OCI-LY3 (cell line): ENCODE measurements around the gene PRSS3.
A peak's percentile ranks its signal among the peaks of the same experiment; 100 is the strongest.

ENCODE experiments used
- H2AFZ ChIP-seq: fragments of 200-600, 300-600 bp; shearing (Covaris generic); 2 replicates; pipeline ENCODE4 v1.6.0; 2014; ENCODE audit warnings: antibody characterized with exemption, low read depth, low read length
- H3K27ac ChIP-seq: fragments of 200-600, 300-600 bp; sonication (generic); 2 replicates; pipeline ENCODE4 v1.5.1; 2014; ENCODE audit warnings: mild to moderate bottlenecking, low read length, moderate library complexity, mixed read lengths
- H3K27me3 ChIP-seq: fragments of 200-600, 300-600 bp; sonication (generic); 2 replicates; pipeline ENCODE4 v1.6.1; 2014; ENCODE audit warnings: low read depth, low read length, mixed read lengths
- H3K36me3 ChIP-seq: fragments of 200-600, 300-600 bp; sonication (generic); replicated peaks from 2 replicates; pipeline ENCODE3; 2014; ENCODE audit warnings: low read depth, low read length, mixed read lengths
- H3K4me1 ChIP-seq: fragments of 300-600, 200-600 bp; sonication (generic); 2 replicates; pipeline ENCODE4 v1.6.1; 2014; ENCODE audit warnings: low read length, mixed read lengths
- H3K4me2 ChIP-seq: fragments of 200-600, 300-600 bp; sonication (generic); 2 replicates; pipeline ENCODE4 v1.6.1; 2014; ENCODE audit warnings: low read length, mixed read lengths
- H3K4me3 ChIP-seq: fragments of 300-600, 200-600 bp; sonication (generic); 2 replicates; pipeline ENCODE4 v1.5.1; 2014; ENCODE audit warnings: antibody characterized with exemption, mild to moderate bottlenecking, low read length, moderate library complexity
- H3K79me2 ChIP-seq: fragments of 300-600, 200-600 bp; shearing (Covaris generic); 2 replicates; pipeline ENCODE4 v1.6.1; 2014; ENCODE audit warnings: mild to moderate bottlenecking, low read length, mixed read lengths
- H3K9ac ChIP-seq: fragments of 300-600, 200-600 bp; shearing (Covaris generic); 2 replicates; pipeline ENCODE4 v1.6.0; 2014; ENCODE audit warnings: mild to moderate bottlenecking, low read length, moderate library complexity
- H3K9me3 ChIP-seq: fragments of 200-600, 300-600 bp; shearing (Covaris generic); 2 replicates; pipeline ENCODE4 v1.6.1; 2014; ENCODE audit warnings: low read length, mixed read lengths; ENCODE audit not compliant: insufficient read depth
- H4K20me1 ChIP-seq: fragments of 200-600, 300-600 bp; sonication (generic); 2 replicates; pipeline ENCODE4 v1.6.1; 2016; ENCODE audit warnings: low read length, mixed read lengths; ENCODE audit not compliant: insufficient read depth
- EZH2phosphoT487 ChIP-seq: fragments of 200-600 bp; shearing (Covaris generic); IDR thresholded peaks from 2 replicates; pipeline ENCODE4 v1.6.1; 2018; ENCODE audit warnings: antibody characterized with exemption, mixed run types, low read depth
- TF ChIP-seq, protein P1 (sequence below): fragments of 200-600, 300-600 bp; sonication (generic); IDR thresholded peaks from 2 replicates; pipeline ENCODE4 v1.5.1; 2014; ENCODE audit warnings: antibody characterized with exemption, low read length, low read depth

Gene PRSS3

DNA sequence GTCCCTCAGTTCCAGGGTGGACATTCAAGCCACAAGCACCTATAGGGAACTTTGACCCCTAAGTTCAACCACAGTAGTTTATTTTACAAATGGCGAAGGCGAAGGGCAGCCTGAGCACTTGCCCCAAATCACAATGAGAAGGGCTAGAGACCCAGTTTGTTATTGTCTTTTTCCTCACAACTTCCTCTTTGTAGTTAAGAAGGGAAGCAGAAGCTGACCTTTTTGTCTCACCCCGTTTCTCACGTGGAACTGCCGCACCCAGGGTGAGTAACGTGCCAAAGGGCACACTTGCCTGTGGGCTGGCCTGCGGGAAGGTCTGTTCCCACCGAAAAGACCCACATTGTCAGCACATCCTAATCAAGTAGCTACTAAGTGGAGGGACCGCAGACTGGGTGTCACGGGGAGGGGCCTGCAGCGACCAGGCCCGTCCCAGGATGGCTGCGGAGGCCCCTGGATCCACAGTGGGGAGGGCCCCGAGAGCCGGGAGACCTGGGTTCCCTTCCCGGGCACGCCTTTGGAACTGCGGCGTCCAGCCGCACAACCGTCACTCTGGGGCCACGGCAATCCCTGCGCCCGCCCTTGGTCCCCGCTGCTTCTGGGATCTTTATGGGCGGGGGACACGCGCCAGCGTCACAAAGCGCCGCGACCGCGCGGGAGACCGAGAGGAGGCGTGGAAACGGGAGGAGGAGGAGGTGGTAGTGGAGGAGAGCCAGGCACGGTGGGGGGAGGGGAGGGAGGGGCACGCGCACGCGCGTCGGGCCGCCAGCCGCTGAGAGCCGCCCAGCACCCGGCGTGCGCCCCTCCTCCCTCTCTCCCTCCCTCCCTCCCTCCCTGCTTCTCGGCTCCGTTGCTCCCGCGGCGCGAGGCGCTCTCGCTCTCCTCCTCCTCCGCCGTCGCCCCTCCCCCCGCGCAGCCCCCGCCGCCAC, 21.2 kb downstream of the PRSS3 start, which contains the start of gene UBE2R2:
TSS of gene UBE2R2 (plus strand) at position 834 of the 926 bp plus-strand sequence. CDS start 598 bp downstream, outside the sequence.
- Histone ChIP-seq H2AFZ (peak within 1 kb of the TSS; percentile 59; the same call in 1 of the 2 replicates), H3K9me3 (no peaks in the 10 kb centered on the region), H3K4me2 (peak within 1 kb of the TSS; percentile 98), H3K9ac (peak within 1 kb of the TSS; percentile 97), H3K27ac (peak within 1 kb of the TSS; percentile 85), H3K36me3 (peaks cover 8% of the 10 kb centered on the region), H3K4me1 (peaks cover 47% of the 10 kb centered on the region), H4K20me1 (peaks cover 33% of the 10 kb centered on the region), H3K27me3 (no peaks in the 10 kb centered on the region), H3K4me3 (peak within 1 kb of the TSS; percentile 99), H3K79me2 (peaks cover 49% of the 10 kb centered on the region)
- TF ChIP-seq EZH2phosphoT487 = no peak
- TF ChIP-seq, protein P1, sequence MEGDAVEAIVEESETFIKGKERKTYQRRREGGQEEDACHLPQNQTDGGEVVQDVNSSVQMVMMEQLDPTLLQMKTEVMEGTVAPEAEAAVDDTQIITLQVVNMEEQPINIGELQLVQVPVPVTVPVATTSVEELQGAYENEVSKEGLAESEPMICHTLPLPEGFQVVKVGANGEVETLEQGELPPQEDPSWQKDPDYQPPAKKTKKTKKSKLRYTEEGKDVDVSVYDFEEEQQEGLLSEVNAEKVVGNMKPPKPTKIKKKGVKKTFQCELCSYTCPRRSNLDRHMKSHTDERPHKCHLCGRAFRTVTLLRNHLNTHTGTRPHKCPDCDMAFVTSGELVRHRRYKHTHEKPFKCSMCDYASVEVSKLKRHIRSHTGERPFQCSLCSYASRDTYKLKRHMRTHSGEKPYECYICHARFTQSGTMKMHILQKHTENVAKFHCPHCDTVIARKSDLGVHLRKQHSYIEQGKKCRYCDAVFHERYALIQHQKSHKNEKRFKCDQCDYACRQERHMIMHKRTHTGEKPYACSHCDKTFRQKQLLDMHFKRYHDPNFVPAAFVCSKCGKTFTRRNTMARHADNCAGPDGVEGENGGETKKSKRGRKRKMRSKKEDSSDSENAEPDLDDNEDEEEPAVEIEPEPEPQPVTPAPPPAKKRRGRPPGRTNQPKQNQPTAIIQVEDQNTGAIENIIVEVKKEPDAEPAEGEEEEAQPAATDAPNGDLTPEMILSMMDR = no peak

DNA sequence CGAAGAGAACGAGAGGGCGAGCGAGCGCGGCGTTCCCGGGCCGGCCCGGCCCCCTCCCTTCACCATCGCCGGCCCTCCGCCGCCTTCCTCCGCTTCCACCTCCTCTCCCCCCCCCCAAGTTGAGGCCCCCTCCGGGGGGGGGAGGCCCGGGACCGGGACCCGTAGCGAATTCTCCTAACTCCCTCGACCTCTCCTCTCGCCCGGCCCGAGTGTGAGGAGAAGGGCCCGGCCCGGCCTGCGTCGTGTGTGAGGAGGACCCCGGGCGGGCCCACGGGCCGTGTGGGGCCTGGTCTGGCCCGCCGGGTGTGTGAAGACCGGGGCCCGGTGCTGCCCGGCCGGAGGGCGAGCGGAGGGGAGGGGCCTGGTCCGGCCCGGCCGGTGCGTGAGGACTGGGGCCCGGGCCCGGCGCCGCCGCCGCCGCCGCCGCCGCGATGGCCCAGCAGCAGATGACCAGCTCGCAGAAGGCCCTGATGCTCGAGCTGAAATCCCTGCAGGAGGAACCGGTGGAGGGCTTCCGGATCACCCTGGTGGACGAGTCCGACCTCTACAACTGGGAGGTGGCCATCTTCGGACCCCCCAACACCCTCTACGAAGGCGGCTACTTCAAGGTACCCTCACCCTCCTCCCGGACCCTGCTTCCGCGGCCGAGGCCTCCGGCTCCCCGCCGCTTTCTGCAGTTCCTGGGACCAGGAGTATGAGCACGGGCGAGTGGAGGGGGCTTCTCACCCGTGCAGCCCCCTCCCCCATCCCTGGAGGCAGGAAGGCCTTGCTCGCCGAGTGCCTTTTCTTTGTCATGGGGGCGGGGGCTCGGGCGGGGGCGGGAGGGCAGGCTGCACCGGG, 22.2 kb downstream of the PRSS3 start:
- Histone ChIP-seq H3K27me3 (no peaks in the 10 kb centered on the region), H3K9me3 (no peaks in the 10 kb centered on the region), H3K4me2 (peak overlapping the region; percentile 84), H3K79me2 (peaks cover 59% of the 10 kb centered on the region), H4K20me1 (peaks cover 40% of the 10 kb centered on the region), H3K9ac (peak overlapping the region; percentile 95), H3K36me3 (peaks cover 8% of the 10 kb centered on the region), H3K27ac (peak overlapping the region; percentile 85), H2AFZ (0 out of 2 replicates have a peak overlapping the region, but pooled peaks have one; percentile 59), H3K4me1 (peaks cover 47% of the 10 kb centered on the region), H3K4me3 (peak overlapping the region; percentile 99)
- TF ChIP-seq, protein P1 = no peak
- no peak for TF ChIP-seq EZH2phosphoT487

DNA sequence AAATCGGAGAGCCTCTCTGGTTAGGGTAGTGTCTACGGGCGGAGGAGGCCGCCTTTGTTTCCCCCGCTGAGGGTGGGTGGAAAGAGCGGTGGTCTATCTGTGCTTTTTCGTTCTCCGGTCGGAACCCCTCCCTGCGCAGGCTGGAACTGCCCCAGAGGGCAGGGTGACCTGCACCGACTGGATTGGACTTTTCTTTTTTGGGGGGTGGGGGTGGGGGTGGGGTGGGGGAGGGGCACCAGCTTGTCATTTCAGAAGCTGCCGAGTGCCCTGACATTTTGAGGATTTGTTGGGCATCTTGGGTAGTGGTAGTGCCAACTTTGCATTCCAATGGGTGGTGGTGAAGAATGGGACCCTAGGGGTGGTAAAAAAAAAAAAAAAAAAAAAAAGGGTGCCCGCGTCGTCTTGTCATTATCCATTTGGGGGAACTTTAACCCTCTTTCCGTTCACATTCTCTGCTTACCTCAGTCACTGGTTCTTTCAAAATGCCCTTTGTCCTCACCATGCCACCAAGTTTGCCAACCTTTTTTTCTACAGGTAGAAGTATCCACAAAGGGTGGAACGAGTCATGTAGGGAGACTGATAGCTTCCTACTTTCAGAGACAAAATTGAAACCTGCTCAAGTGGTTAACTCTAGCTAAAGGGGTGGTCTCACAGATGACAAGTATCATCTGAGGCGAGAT, 22.9 kb downstream of the PRSS3 start:
- Histone ChIP-seq H3K27me3 (no peaks in the 10 kb centered on the region), H3K9ac (peak overlapping the region; percentile 95), H3K36me3 (peaks cover 8% of the 10 kb centered on the region), H4K20me1 (peaks cover 40% of the 10 kb centered on the region), H3K27ac (peak overlapping the region; percentile 85), H3K9me3 (no peaks in the 10 kb centered on the region), H3K79me2 (peaks cover 67% of the 10 kb centered on the region), H3K4me3 (peak overlapping the region; percentile 99), H3K4me2 (peak overlapping the region; percentile 84), H2AFZ (no peak overlapping the region), H3K4me1 (peaks cover 45% of the 10 kb centered on the region)
- TF ChIP-seq, protein P1 = no peak
- TF ChIP-seq EZH2phosphoT487 = no peak
